IPS-20b (cell line): ENCODE data around the gene BMPR1B.

Experiments used
- H3K27ac ChIP-seq: one replicate; pipeline ENCODE4 v1.5.1; 2013; ENCODE audit warnings: low read length
- H3K27me3 ChIP-seq: 2 replicates; pipeline ENCODE4 v1.6.1; 2013; ENCODE audit warnings: mild to moderate bottlenecking, low read length, inconsistent platforms; ENCODE audit not compliant: insufficient read depth
- H3K36me3 ChIP-seq: 2 replicates; pipeline ENCODE4 v1.6.1; 2013; ENCODE audit warnings: low read depth, mild to moderate bottlenecking, inconsistent platforms, low read length, moderate library complexity; ENCODE audit not compliant: insufficient read depth
- H3K4me1 ChIP-seq: 2 replicates; pipeline ENCODE4 v1.6.1; 2013; ENCODE audit warnings: mild to moderate bottlenecking, control low read depth, inconsistent platforms, low read length, moderate library complexity; ENCODE audit not compliant: insufficient read depth
- H3K4me3 ChIP-seq: 2 replicates; pipeline ENCODE4 v1.5.1; 2013; ENCODE audit warnings: mild to moderate bottlenecking, low read length, inconsistent platforms
- H3K9ac ChIP-seq: 2 replicates; pipeline ENCODE4 v1.6.1; 2013; ENCODE audit warnings: low read depth, mild to moderate bottlenecking, inconsistent platforms, low read length, moderate library complexity
- H3K9me3 ChIP-seq: 2 replicates; pipeline ENCODE4 v1.6.1; 2013; ENCODE audit warnings: mild to moderate bottlenecking, low read depth, low read length, inconsistent platforms; ENCODE audit not compliant: insufficient read depth

Gene BMPR1B

GRCh38 chr4:94936854-94937253 lies 179.1 kb downstream of the BMPR1B start:
- no peaks in the 10 kb centered on the region for H3K27me3 ChIP-seq
- H3K36me3 ChIP-seq = no peaks in the 10 kb centered on the region
- H3K4me1 ChIP-seq = no peaks in the 10 kb centered on the region; the same call in 1 of the 2 replicates
- H3K9me3 ChIP-seq = no peaks in the 10 kb centered on the region
- H3K9ac ChIP-seq = no peak overlapping the region
- no peak overlapping the region for H3K27ac ChIP-seq
- H3K4me3 ChIP-seq = no peak overlapping the region

DNA sequence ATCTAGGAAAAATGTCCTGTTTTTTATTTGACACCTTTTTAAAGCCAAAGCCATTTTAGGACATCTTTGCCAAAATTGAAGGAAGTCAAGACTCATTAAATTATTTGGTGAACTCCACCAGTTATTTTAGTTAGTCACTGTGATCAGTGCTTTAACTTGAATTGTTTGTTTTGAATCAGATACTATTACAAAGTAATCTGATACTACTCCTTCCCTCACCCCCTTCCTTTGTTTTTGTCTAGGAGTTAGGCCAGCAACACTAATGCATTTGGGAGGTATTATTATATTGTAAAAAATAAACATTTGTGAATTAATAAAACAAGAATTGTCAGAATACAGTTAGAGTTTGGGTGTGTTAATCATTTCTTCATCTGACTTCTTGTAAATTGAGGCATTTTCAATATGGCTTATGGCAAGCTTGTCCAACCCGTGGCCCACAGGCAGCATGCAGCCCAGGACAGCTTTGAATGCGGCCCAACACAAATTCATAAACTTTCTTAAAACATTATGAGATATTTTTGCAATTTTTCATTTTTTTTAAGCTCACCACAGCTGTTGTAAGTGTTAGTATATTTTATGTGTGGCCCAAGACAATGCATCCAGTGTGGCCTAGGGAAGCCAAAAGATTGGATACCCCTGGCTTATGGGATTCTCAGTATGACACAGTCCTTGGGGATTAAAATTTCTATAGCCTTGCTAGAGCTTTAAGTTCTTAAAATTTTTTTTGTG lies 182.2 kb downstream of the BMPR1B start:
- Histone ChIP-seq H3K4me1 (no peaks in the 10 kb centered on the region; the same call in 1 of the 2 replicates), H3K9ac (no peak overlapping the region), H3K9me3 (no peaks in the 10 kb centered on the region), H3K27me3 (no peaks in the 10 kb centered on the region), H3K36me3 (no peaks in the 10 kb centered on the region), H3K27ac (no peak overlapping the region), H3K4me3 (no peak overlapping the region)

DNA sequence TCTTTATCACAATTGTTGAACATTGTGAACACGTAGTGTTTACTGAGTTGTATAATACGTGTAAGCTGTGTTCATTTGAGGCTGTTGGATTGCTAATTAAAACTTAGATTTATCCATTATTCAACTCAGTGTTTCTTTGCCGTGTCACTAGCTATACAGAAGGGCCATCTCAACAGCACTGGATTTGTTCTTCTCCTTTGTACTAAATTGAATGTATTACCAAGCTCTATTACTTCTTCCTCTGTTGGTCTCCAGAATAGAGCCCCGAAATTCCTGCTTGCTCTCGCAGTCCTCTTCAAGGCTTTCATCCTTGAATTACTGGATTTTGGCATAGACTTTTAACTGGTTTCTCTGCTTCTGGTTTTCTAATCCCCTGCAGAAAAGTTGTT lies 182.8 kb downstream of the BMPR1B start:
- H3K4me3 ChIP-seq = no peak overlapping the region
- no peak overlapping the region for H3K9ac ChIP-seq
- H3K36me3 ChIP-seq = no peaks in the 10 kb centered on the region
- no peaks in the 10 kb centered on the region; the same call in 1 of the 2 replicates for H3K4me1 ChIP-seq
- H3K9me3 ChIP-seq = no peaks in the 10 kb centered on the region
- H3K27me3 ChIP-seq = no peaks in the 10 kb centered on the region
- H3K27ac ChIP-seq = no peak overlapping the region

GRCh38 chr4:94941706-94942105 lies 184.0 kb downstream of the BMPR1B start:
- H3K9ac ChIP-seq = no peak overlapping the region
- H3K9me3 ChIP-seq = no peaks in the 10 kb centered on the region

DNA sequence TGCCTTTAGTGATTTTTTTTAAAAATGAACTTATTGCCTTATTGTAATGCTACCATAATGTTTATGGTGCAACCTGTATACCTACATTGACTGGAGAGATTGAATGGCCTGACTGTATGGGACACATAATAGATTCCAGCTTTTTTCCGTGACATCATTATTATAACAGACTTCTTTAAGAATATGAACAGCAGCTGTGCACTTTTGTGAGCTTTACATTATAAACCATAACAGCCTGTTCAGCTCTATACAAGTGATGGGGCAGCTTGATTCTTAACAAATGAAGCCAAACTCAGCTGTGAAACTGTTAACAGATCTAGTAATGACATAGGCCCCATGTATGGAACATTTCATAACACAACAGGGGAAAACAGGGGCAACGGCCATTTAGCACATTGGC lies 187.0 kb downstream of the BMPR1B start:
- no peak overlapping the region for H3K9ac ChIP-seq
- no peaks in the 10 kb centered on the region for H3K9me3 ChIP-seq
- no peaks in the 10 kb centered on the region for H3K27me3 ChIP-seq
- no peak overlapping the region for H3K27ac ChIP-seq
- no peaks in the 10 kb centered on the region for H3K36me3 ChIP-seq
- no peak overlapping the region for H3K4me3 ChIP-seq
- H3K4me1 ChIP-seq = no peaks in the 10 kb centered on the region; the same call in 1 of the 2 replicates

More at GRCh38 chr4:94941706-94942105, 184.0 kb downstream of the BMPR1B start:
- no peak overlapping the region for H3K4me3 ChIP-seq
- H3K36me3 ChIP-seq = no peaks in the 10 kb centered on the region
- H3K4me1 ChIP-seq = no peaks in the 10 kb centered on the region; the same call in 1 of the 2 replicates
- H3K27me3 ChIP-seq = no peaks in the 10 kb centered on the region
- no peak overlapping the region for H3K27ac ChIP-seq

- Histone ChIP-seq H3K36me3 (no peaks in the 10 kb centered on the region), H3K27ac (no peak overlapping the region), H3K27me3 (no peaks in the 10 kb centered on the region), H3K9ac (no peak overlapping the region), H3K4me1 (no peaks in the 10 kb centered on the region), H3K4me3 (no peak overlapping the region), H3K9me3 (no peaks in the 10 kb centered on the region)
These were observed 189.9 kb downstream of the BMPR1B start for GRCh38 chr4:94947681-94948108.

GRCh38 chr4:94954251-94954650 lies 196.5 kb downstream of the BMPR1B start:
- Histone ChIP-seq H3K4me1 (peaks cover 6% of the 10 kb centered on the region; the same call in 1 of the 2 replicates), H3K4me3 (no peak overlapping the region), H3K9ac (no peak overlapping the region), H3K36me3 (no peaks in the 10 kb centered on the region), H3K9me3 (no peaks in the 10 kb centered on the region), H3K27ac (no peak overlapping the region), H3K27me3 (no peaks in the 10 kb centered on the region)

- no peaks in the 10 kb centered on the region for H3K27me3 ChIP-seq
These were observed 199.3 kb downstream of the BMPR1B start for GRCh38 chr4:94957030-94957429.

GRCh38 chr4:94959307-94959706 lies 201.6 kb downstream of the BMPR1B start:
- Histone ChIP-seq H3K4me1 (peaks cover 6% of the 10 kb centered on the region; the same call in 1 of the 2 replicates), H3K9me3 (no peaks in the 10 kb centered on the region; the same call in 1 of the 2 replicates), H3K27me3 (no peaks in the 10 kb centered on the region), H3K4me3 (no peak overlapping the region), H3K27ac (no peak overlapping the region), H3K9ac (no peak overlapping the region), H3K36me3 (no peaks in the 10 kb centered on the region)

More at GRCh38 chr4:94957030-94957429, 199.3 kb downstream of the BMPR1B start:
- H3K4me3 ChIP-seq = no peak overlapping the region
- H3K9me3 ChIP-seq = no peaks in the 10 kb centered on the region
- peaks cover 6% of the 10 kb centered on the region; the same call in 1 of the 2 replicates for H3K4me1 ChIP-seq
- H3K27ac ChIP-seq = no peak overlapping the region
- no peaks in the 10 kb centered on the region for H3K36me3 ChIP-seq
- H3K9ac ChIP-seq = no peak overlapping the region

GRCh38 chr4:94960708-94961107 lies 203.0 kb downstream of the BMPR1B start:
- peaks cover 8% of the 10 kb centered on the region; the same call in 1 of the 2 replicates for H3K4me1 ChIP-seq
- no peak overlapping the region for H3K4me3 ChIP-seq
- no peaks in the 10 kb centered on the region; the same call in 1 of the 2 replicates for H3K9me3 ChIP-seq
- no peak overlapping the region for H3K9ac ChIP-seq
- H3K27me3 ChIP-seq = no peaks in the 10 kb centered on the region
- no peak overlapping the region for H3K27ac ChIP-seq
- no peaks in the 10 kb centered on the region for H3K36me3 ChIP-seq

DNA sequence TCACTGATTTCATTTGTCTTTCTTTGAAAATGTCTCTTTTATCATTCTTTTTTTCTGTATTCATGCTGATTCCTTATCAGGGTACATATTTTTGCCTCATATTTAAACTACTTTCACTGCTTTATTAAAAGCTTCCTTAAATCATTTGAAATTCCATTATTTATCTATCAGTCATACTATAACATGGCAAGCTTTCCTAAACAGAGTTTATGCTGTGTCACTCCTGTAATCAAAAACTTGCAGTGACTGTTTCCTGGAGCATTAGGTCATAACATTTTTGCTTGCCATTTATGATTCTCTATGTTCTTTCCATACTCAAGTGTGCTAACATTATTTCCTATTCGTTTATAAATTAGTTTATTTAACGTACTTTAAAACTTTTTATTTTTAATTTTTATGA lies 203.7 kb downstream of the BMPR1B start:
- no peak overlapping the region for H3K4me3 ChIP-seq
- H3K9ac ChIP-seq = no peak overlapping the region
- no peak overlapping the region for H3K27ac ChIP-seq
- H3K4me1 ChIP-seq = peaks cover 10% of the 10 kb centered on the region; the same call in 1 of the 2 replicates
- no peaks in the 10 kb centered on the region for H3K36me3 ChIP-seq
- no peaks in the 10 kb centered on the region for H3K27me3 ChIP-seq
- no peaks in the 10 kb centered on the region; the same call in 1 of the 2 replicates for H3K9me3 ChIP-seq

GRCh38 chr4:94962484-94962883 lies 204.7 kb downstream of the BMPR1B start:
- H3K9me3 ChIP-seq = no peaks in the 10 kb centered on the region; the same call in 1 of the 2 replicates
- H3K27ac ChIP-seq = no peak overlapping the region
- no peak overlapping the region for H3K9ac ChIP-seq
- H3K27me3 ChIP-seq = no peaks in the 10 kb centered on the region
- H3K36me3 ChIP-seq = no peaks in the 10 kb centered on the region
- peaks cover 4% of the 10 kb centered on the region; the same call in 1 of the 2 replicates for H3K4me1 ChIP-seq
- H3K4me3 ChIP-seq = no peak overlapping the region
